WI38 (cell line): Measurements from ENCODE around the gene OR2AT4.
"Not testable (repeated sequence)": the region's sequence is repeated elsewhere in the genome, so short reads cannot be mapped to it uniquely, and the experiment has no call there.

Source experiments
- H3K4me3 ChIP-seq: 2 replicates; pipeline ENCODE4 v1.5.1; 2011; ENCODE audit warnings: low read depth, mild to moderate bottlenecking, control low read depth, low read length
- CTCF ChIP-seq: IDR thresholded peaks from 2 replicates; pipeline ENCODE4 v1.5.1; 2012; ENCODE audit warnings: low read depth, mild to moderate bottlenecking, control low read depth, low read length

OR2AT4 gene

GRCh38 chr11:75101424-75102128, 4.9 kb upstream of the OR2AT4 start:
- TF ChIP-seq CTCF, result no peak

GRCh38 chr11:75100314-75100713, 3.6 kb upstream of the OR2AT4 start:
- no peak overlapping the region for H3K4me3 ChIP-seq
- TF ChIP-seq CTCF, result no peak

More at GRCh38 chr11:75101424-75102128, 4.9 kb upstream of the OR2AT4 start:
- H3K4me3 ChIP-seq, result no peak overlapping the region

GRCh38 chr11:75099635-75100034, 3.0 kb upstream of the OR2AT4 start:
- no peak for TF ChIP-seq CTCF
- no peak overlapping the region for H3K4me3 ChIP-seq

GRCh38 chr11:75098835-75099439, 2.3 kb upstream of the OR2AT4 start:
- H3K4me3 ChIP-seq, result not testable (repeated sequence)

GRCh38 chr11:75098181-75098580, 1.5 kb upstream of the OR2AT4 start:
- H3K4me3 ChIP-seq, result not testable (repeated sequence)

GRCh38 chr11:75097173-75097557, 489 bp upstream of the OR2AT4 start:
- no peak overlapping the region for H3K4me3 ChIP-seq
- TF ChIP-seq CTCF, result no peak

- not testable (repeated sequence) for H3K4me3 ChIP-seq
Observed at GRCh38 chr11:75094382-75094781, 2.3 kb downstream of the OR2AT4 start.

GRCh38 chr11:75090671-75091177, 6.0 kb downstream of the OR2AT4 start:
- TF ChIP-seq CTCF, result no peak
- H3K4me3 ChIP-seq, result no peak overlapping the region
